Right atrium auricular region (tissue), 2 donors: Measurements from ENCODE around the gene TMEFF2. TPM values are rescaled to one million over a fixed set of nuclear protein-coding genes. Genes with fewer than 3 reads are reported as not detected.

Source experiments
- DNase-seq: peaks from one replicate; pipeline ENCODE4 v3.0.0-alpha.2; 2019; ENCODE audit warnings: low spot score
- H3K27ac ChIP-seq, 2 donors: fragments of 200-600 bp; sonication (generic); 1 replicate in 1 of 2; 2 replicates in 1 of 2; pipeline ENCODE4 v1.5.1; 2016 to 2019
- H3K27me3 ChIP-seq, 2 donors: fragments of 200-600 bp; sonication (generic); one replicate each; pipeline versions ENCODE4 v1.5.1 to v1.6.0; 2017 to 2019
- H3K36me3 ChIP-seq: fragments of 200-600 bp; sonication (generic); one replicate; pipeline ENCODE4 v1.5.1; 2016
- H3K4me1 ChIP-seq, 2 donors: fragments of 200-600 bp; sonication (generic); one replicate each; pipeline versions ENCODE4 v1.5.1 to v1.6.0; 2017 to 2019
- H3K4me3 ChIP-seq, 2 donors: fragments of 200-600 bp; sonication (generic); 1 replicate in 1 of 2; 2 replicates in 1 of 2; pipeline ENCODE4 v1.5.1; 2017 to 2019; ENCODE audit warnings: mild to moderate bottlenecking in 1 of 2, moderate library complexity in 1 of 2
- H3K9me3 ChIP-seq, 2 donors: fragments of 200-600 bp; sonication (generic); one replicate each; pipeline ENCODE4 v1.5.1; 2019
- total RNA-seq, 2 donors: library from RNA; depleted of rRNA; stranded (reverse); fragments of >200 nt; gene quantifications; one replicate each; pipeline ENCODE4 v1.1.0, GENCODE V29; 2016
- TF ChIP-seq, protein P1 (sequence below), 2 donors: fragments of 200-600 bp; sonication (generic); IDR thresholded peaks; one replicate each; pipeline ENCODE4 v1.5.1; 2019; ENCODE audit warnings: antibody characterized with exemption in 2 of 2

Gene TMEFF2
- total RNA-seq, 2 donors from 2014 or later, result 0.56 TPM; not detected in 1

DNA sequence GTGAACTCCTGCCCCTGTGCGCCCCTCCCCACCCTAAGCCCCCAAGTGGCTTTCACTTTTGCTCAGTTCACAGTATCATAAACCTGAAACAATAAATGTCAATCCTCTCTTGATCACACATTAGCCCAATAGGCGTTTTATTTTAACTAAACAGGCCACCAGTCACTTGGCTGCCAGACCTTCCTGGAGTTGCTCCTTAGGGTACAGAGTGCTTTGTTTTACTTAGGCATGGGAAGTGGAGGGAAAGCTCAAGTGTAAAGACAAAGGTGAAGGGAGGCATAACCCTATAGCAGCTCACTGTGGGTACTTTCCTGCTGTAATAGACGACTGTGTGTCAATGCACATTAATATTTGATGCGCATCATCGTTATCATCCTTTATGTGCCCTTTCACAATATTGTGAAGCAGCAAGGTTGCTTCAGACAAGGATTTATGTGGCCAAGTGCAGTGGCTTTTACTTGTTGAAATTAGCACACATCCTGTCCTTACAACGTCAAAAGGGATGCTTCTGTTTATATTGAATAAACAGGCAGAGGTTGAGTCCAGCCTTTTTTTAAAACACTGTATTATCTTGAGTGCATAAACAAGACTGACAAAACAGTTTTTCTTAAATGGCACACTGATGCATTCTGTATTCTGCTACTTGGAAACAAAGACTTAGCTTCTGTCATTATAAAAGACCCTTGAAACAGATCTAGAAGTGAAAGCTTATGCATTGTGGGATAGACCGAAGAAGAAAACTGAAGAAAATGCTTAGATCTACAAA lies 168.5 kb downstream of the TMEFF2 start:
- DNase-seq, result no peak
- no peaks in the 10 kb centered on the region for H3K9me3 ChIP-seq
- H3K36me3 ChIP-seq, result no peaks in the 10 kb centered on the region
- no peak overlapping the region for H3K4me3 ChIP-seq
- H3K27ac ChIP-seq, result peak overlapping the region in 1 of 2 donors; percentile 6
- TF ChIP-seq, protein P1, sequence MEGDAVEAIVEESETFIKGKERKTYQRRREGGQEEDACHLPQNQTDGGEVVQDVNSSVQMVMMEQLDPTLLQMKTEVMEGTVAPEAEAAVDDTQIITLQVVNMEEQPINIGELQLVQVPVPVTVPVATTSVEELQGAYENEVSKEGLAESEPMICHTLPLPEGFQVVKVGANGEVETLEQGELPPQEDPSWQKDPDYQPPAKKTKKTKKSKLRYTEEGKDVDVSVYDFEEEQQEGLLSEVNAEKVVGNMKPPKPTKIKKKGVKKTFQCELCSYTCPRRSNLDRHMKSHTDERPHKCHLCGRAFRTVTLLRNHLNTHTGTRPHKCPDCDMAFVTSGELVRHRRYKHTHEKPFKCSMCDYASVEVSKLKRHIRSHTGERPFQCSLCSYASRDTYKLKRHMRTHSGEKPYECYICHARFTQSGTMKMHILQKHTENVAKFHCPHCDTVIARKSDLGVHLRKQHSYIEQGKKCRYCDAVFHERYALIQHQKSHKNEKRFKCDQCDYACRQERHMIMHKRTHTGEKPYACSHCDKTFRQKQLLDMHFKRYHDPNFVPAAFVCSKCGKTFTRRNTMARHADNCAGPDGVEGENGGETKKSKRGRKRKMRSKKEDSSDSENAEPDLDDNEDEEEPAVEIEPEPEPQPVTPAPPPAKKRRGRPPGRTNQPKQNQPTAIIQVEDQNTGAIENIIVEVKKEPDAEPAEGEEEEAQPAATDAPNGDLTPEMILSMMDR (IDR thresholded peaks at IDR 0.05), result no peak
- no peaks in the 10 kb centered on the region for H3K27me3 ChIP-seq
- H3K4me1 ChIP-seq, result no peaks in the 10 kb centered on the region

DNA sequence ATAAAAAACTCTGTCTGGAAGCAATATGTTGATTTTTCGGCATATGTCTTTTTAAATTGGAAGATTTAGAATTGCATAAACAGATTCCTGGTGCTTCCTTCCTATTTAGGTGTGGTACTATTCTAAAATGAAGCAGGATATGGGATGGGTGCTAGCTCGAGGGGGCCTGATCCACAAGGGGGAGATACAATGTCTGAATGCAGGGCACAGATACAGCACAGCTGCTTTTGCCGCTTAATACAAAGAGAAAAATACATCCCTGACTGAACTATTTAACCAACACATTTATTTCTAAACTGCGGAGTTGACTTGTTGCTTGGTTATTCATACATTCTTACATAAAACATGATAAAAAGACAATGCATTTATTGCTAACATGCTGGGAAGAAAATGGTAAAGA lies 169.1 kb downstream of the TMEFF2 start:
- Histone ChIP-seq H3K27me3 (no peaks in the 10 kb centered on the region), H3K4me3 (no peak overlapping the region), H3K9me3 (no peaks in the 10 kb centered on the region), H3K4me1 (no peaks in the 10 kb centered on the region), H3K27ac (peak overlapping the region in 1 of 2 donors; percentile 6), H3K36me3 (no peaks in the 10 kb centered on the region)
- TF ChIP-seq, protein P1 (IDR thresholded peaks at IDR 0.05), result no peak
- DNase-seq, result no peak

DNA sequence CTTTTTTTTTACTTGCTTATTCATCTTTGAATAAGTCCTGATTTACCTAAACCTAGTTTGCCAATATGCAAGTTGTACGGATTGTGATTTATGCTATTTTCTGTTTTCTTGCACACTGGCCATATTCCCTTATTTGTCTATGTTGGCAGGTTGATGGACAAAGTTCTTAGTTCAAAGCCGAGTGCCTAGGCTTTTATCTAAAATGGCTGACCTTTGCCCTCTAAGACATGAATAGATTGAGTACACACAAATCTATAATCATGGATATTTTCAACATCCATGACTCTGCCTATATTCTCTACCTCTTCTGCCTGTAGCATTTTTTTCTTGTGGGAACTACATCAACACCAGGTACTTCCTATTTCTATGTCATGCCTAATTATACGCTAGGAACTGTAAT lies 171.7 kb downstream of the TMEFF2 start:
- Histone ChIP-seq H3K4me3 (no peak overlapping the region), H3K27ac (no peak overlapping the region), H3K4me1 (no peaks in the 10 kb centered on the region), H3K27me3 (no peaks in the 10 kb centered on the region), H3K9me3 (no peaks in the 10 kb centered on the region), H3K36me3 (no peaks in the 10 kb centered on the region)
- TF ChIP-seq, protein P1 (IDR thresholded peaks at IDR 0.05), result no peak
- no peak for DNase-seq

DNA sequence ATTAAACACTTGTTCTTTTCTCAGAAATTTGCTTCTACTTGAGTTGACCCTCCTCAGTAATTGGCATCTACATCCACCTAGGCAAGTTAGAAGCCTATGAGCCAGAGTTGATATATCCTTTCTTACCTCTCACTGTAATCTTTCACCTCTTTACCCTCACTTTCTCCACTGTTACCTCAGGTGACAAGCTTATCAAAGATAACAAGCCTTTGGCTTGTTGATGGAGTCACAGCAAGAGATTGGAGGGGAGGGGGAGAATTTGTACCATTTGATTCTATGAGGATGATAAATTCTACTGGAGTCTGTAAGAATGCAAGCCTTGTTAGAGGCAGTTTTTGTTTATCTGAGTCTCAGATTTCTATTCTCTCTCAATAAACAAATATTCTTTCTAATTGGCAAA lies 176.9 kb downstream of the TMEFF2 start:
- DNase-seq, result no peak
- Histone ChIP-seq H3K27ac (no peak overlapping the region), H3K36me3 (no peaks in the 10 kb centered on the region), H3K9me3 (no peaks in the 10 kb centered on the region), H3K4me1 (no peaks in the 10 kb centered on the region), H3K27me3 (no peaks in the 10 kb centered on the region), H3K4me3 (no peak overlapping the region)
- TF ChIP-seq, protein P1 (IDR thresholded peaks at IDR 0.05), result no peak

DNA sequence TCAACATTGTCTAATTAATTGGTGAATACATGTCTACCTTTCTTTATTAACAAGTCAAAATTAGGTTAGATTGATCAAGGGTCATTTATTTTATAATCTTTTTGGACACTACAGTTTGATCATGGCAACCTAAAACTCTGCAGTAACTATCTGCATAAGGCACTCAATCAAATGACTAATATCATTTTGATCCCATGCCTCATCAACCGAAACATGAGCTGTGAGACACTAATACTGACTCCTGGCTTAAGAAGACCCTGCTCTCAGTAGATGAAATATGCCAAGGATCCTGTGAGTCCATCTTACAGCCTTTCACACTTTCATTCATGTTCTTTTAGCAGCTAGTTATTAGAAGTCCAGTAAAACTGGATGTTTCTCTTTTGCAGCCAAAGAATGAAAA lies 178.5 kb downstream of the TMEFF2 start:
- Histone ChIP-seq H3K9me3 (no peaks in the 10 kb centered on the region), H3K4me1 (no peaks in the 10 kb centered on the region)
- TF ChIP-seq, protein P1 (IDR thresholded peaks at IDR 0.05), result no peak

DNA sequence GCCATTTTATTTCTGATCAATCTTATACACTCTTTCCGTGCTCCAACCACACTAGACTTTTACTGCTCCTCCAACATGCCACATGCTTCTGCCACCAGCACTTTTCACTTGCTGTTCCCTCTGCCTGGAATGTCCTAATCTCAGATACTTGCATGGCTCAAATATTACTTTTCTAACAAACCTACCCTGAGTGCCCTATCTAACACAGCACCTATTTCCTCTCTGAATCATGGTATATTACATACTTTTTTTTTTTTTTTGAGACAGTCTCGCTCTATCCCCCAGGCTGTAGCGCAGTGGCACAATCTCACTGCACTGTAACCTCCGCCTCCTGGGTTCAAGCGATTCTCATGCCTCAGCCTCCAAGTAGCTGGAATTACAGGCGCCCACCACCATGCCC lies 181.5 kb downstream of the TMEFF2 start:
- Histone ChIP-seq H3K36me3 (no peaks in the 10 kb centered on the region), H3K4me3 (no peak overlapping the region), H3K27me3 (no peaks in the 10 kb centered on the region), H3K27ac (no peak overlapping the region), H3K9me3 (no peaks in the 10 kb centered on the region), H3K4me1 (peaks cover 0 to 2% of the 10 kb centered on the region in 2 donors)
- TF ChIP-seq, protein P1 (IDR thresholded peaks at IDR 0.05), result no peak
- no peak for DNase-seq

More for the DNA sequence above, 178.5 kb downstream of the TMEFF2 start:
- H3K36me3 ChIP-seq, result no peaks in the 10 kb centered on the region
- no peak overlapping the region for H3K4me3 ChIP-seq
- H3K27me3 ChIP-seq, result no peaks in the 10 kb centered on the region
- DNase-seq, result no peak
- H3K27ac ChIP-seq, result no peak overlapping the region
